HG03135 (cell line): Measurements from ENCODE around the gene MED12L.
"Not testable (repeated sequence)": the region's sequence is repeated elsewhere in the genome, so short reads cannot be mapped to it uniquely, and the experiment has no call there.

ENCODE experiments used
- ATAC-seq: cut with Tn5 transposase; IDR thresholded peaks from one replicate; pipeline ENCODE4 v1.9.1; 2021; ENCODE audit warnings: mild to moderate bottlenecking, moderate library complexity; ENCODE audit not compliant: unreplicated experiment

The MED12L gene

GRCh38 chr3:151357463-151357850 is 272.0 kb downstream of the MED12L start:
- ATAC-seq = no peak

DNA sequence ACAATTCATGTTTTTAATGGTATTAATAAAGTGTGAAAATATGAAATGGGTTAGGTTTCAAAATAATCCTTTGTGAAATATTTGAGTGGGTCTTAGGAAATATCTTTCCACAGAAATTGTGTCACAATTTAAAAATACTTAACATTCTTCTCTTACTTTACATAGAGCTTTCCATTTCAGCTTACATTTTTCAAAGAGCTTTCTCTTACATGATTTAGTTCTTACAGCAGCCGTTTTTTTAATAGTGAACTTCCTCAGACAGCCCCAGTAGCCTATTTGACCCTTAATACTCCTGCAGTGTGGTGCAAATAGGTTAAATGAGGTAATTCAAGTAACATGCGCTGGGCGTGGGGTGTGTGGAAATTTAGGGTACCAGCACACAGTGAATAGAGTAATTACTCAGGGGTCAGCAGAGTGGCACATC is 277.3 kb downstream of the MED12L start:
- ATAC-seq = no peak

- no peak for ATAC-seq
Measured at GRCh38 chr3:151366993-151367392, 281.5 kb downstream of the MED12L start.

DNA sequence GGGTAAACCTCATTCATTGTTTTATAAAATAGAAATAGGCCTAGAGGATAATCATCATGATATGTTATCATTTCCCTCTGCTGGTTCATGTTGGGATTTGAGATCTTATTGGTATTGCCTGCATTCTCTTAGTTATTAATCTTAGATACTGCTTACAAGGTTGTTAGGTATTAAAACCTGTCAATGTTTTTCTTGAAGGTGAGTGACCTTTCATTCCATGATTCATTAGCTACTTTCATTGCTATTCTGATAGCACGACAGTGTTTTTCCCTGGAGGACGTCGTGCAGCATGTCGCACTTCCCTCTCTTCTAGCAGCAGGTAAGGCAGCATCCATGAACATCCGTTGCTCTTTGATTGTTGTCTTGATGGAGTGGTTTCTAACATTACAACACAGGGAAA is 282.0 kb downstream of the MED12L start:
- no peak for ATAC-seq

DNA sequence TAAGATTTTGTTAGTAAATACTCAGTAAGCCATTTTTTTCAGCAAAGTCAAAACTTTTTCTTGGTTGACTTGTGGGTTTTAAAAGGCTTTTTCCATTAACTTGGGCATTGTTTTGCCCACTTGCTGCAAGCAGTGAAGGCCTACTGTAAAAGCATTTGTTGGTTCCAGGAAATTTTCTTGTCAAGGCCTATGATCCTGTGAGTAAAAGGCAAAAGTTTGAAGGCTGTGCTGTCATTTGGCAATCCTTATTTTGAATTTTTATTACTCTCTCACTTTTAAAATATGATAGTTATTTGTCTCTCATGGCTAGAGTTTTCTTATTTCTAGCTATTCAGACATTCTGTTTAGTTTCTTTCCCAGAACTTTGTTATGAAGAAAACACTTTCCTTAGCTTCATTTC is 286.1 kb downstream of the MED12L start:
- ATAC-seq = no peak

DNA sequence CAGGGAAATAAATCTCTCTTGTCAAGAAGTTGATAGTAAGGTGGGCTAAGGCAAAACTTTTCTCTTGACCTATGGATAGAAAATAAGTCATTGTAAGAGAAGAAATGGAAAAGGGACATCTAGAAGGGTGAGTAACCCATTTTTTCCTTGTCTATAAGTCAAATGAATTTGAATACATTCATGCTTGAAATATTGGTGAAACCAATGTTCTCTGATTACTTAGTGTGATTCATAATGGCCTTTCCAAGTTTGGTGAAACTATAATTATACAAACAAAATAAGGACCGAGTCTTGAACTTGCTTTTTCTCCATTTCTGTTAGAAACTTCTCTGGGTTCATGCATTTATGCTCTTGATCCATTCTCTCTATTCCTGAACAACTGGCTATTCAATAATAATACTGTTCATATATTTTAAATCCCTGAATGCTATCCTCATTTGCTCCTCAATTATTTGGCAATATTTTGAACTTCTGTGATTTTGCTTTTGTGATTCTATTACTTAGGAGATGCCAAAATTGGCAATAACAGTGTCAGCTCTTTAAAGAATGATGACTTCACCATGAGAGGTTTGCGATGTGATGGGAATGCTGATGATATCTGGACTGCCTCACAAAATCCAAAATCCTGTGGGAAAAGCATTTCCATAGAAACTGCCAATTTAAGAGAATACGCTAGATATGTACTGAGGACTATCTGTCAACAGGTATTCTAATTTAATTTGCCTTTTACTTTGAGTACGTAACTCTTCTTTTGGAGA is 286.8 kb downstream of the MED12L start:
- no peak for ATAC-seq

- no peak for ATAC-seq
Measured at GRCh38 chr3:151377768-151378385, 292.4 kb downstream of the MED12L start.

DNA sequence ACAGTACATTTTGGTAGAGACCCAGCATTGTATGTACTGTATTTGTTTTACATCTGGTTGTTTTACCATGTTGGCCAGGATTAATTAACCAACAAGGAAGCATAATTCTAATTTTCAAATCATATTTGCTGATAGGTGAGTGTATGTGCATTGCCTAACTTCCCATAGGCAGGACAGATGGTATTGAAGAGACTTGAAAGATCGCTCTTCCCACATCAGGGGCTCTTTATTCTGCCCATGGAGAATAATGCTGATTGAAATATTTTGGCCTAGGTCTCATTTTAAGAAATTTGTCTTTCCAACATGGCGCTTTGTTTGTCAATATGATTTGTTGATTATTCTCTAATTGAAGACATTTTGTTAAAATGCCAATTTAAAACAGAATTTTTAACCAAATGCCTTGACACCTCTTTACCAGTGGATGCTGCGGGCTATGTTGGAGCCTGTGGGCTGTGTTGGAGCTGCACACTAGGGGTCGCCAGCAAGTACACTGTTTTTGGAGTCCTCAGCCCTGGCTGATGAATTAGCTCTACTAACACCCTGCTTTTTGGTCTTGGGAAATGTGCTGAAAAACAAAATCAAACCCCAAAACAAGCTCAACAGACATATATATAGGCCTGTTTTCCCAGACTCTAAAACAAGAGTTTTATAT is 293.7 kb downstream of the MED12L start:
- no peak for ATAC-seq

- ATAC-seq = no peak
Measured at GRCh38 chr3:151382671-151383070, 297.2 kb downstream of the MED12L start.

DNA sequence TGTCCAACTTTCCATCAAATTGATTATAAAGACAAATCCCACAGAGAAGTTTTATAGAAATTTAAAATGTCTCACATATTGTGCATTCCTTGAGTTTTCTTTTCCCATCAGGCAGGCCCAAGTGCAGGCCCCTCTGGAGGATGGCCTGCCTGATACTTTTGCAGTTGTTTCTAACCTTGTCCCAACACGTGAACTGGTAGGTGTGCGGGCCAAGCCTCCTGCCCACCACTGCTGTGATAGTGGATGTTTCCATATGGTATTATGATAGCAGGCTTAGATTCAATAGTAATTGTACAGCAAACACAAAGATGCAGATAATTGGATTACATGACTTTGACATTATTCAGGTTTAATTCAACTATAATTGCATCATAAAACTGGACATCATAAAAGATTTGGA is 297.6 kb downstream of the MED12L start:
- no peak for ATAC-seq

- ATAC-seq = peak; percentile 60
Measured at GRCh38 chr3:151383956-151384355, 298.5 kb downstream of the MED12L start.

DNA sequence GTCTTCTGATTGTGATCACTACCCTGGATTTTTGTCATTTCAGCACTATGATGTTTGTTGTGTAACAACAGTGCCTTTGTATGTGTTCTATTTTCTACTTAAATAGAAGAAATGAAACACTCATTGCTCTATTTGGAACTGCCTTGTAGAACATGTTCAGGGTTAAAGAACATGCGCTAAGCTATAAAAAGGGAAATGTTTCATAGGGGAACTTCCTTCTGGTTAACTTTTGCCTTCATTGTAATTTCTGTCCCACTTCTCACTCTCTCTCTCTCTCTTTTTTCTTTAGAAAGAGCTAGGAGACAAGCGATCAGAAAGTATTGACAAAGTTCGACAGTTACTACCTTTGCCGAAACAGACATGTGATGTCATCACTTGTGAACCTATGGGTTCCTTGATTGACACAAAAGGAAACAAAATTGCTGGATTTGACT is 299.3 kb downstream of the MED12L start, which contains the start of gene P2RY12:
P2RY12 (minus strand) TSS at position 13 of the 434 bp plus-strand sequence. CDS start 45,908 bp downstream, outside the sequence.
- no peak for ATAC-seq

- ATAC-seq = no peak
Measured at GRCh38 chr3:151386056-151386455, 300.6 kb downstream of the MED12L start.

DNA sequence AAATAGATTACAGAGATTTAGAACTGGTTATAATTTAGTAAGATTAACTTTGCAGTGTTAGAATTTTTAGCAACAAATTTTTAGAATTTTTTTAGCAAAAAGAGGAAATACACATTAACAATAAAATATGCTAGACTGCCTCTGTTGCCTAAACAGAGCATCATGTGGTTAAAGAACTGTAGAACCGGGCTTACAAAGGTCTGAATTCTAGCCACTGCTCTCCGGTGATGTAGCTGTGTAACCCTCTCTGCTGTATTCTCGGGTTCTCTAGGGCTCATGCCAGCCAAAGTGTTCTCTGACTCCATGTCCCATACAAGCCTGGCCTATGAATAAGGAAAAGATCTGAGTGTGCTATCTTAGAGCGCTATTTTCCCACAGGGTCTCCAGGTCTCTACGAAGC is 302.0 kb downstream of the MED12L start:
- no peak for ATAC-seq

DNA sequence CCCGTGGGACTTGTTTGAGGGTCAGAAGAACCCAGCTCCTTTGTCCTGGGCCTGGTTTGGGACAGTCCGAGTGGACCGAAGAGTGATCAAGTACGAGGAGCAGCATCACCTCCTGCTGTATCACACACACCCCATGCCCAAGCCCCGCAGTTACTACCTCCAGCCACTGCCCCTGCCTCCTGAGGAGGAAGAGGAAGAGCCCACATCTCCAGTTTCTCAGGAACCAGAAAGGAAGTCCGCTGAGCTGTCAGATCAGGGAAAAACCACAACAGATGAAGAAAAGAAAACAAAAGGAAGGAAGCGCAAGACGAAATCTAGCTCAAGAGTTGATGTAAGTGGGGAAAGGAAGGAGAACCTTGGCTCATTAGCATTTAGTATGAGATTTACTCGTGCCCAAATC is 302.4 kb downstream of the MED12L start:
- ATAC-seq = no peak

- ATAC-seq = no peak
Measured at GRCh38 chr3:151391720-151392119, 306.3 kb downstream of the MED12L start.

GRCh38 chr3:151392191-151392590 is 306.7 kb downstream of the MED12L start:
- ATAC-seq = not testable (repeated sequence)

DNA sequence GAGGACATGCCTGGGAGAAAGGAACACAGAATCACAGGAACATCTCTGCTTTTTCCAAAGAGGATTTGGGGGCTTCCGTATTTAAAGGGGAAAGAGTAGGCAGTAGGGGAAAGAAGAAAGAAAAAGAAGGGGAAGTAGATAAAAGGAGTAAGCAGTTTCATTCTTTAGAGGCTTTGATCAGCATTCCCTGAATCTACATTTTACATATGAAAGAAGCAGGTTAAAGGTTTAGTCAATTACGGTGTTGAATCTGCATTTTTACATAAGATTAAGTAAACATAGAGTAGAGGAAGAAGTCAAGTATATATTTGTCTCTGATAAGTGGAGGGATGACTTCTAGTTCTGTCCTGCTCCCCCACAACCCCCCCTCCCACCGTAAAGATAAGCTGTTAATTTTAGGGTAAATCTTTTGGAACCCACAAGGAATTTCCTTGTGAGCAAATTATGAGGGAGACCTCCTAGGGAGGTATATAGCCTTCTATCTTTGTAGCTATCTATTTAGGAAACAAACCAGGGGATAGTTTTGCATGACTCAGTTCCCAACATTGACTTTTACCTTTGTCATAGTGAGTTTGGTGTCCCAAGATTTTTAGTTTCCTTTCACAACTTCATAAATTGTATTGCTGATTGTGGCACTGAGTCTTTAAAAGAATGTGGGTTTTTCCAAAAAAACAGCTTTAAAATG is 307.8 kb downstream of the MED12L start:
- ATAC-seq = no peak

DNA sequence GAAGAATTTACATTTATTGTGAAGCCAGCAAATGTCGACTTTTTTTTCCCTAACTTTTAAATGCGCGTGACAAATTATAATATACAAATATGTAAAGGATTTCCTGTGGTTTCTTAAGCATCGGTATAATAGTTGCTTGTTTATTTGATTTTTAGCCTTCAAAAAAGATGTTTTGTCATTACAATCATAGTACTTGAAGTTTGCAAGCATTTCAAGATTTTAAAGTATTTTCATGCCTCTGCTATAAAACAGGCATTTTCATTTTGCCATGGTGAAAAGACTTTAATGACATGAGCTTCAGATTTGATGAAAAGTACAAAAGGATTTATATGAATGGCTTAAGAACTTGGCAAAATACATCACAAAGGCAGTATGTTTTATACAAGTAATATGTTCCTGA is 308.5 kb downstream of the MED12L start:
- ATAC-seq = no peak

- ATAC-seq = no peak
Measured at GRCh38 chr3:151394611-151395010, 309.1 kb downstream of the MED12L start.

DNA sequence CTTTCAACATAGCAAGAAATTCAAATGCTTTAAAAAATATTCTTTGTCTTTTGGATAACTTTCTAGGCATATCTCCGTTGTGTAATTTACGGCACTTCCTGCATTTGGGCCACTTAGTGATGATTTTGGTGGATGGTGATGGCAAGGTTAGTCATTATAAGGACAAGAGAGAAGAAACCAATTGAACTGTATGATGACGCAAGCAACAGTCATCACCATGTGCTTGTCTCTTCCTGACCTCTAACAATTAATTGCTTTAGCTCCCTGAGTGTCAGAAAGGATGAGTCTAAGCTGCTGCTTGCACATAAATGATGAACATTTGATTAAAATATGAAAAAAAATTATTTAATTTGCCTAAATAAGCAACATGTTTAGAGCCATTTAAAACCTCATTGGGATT is 310.3 kb downstream of the MED12L start:
- ATAC-seq = no peak
